Pancreas (tissue), 10 donors: ENCODE results near the gene MNX1. TPM values are rescaled to one million over a fixed set of nuclear protein-coding genes. Genes with fewer than 3 reads are reported as not detected.
A peak's percentile ranks its signal among the peaks of the same experiment; 100 is the strongest.

ENCODE experiments used
- ATAC-seq, 4 donors: fragments of 200-7000 bp; cut with Tn5 transposase; one replicate each; pipeline versions ENCODE4 v1.8.0 to v1.9.1; 2020; ENCODE audit warnings: mild to moderate bottlenecking in 4 of 4, moderate library complexity in 4 of 4
- DNase-seq, 6 donors: peaks; one replicate each; pipeline ENCODE4 v3.0.0-alpha.2; 2020
- FAIRE-seq: peaks from 2 replicates; lab custom pipeline; 2012; peaks lifted over from hg19 to GRCh38; lab: Jason Lieb, UNC
- H3K27ac ChIP-seq, 4 donors: fragments of 200-600 bp; sonication (generic); 1 replicate in 3 of 4; 2 replicates in 1 of 4; pipeline versions ENCODE4 v1.5.0 to v1.8.0; 2020
- H3K27me3 ChIP-seq, 4 donors: fragments of 200-600 bp; one replicate each; pipeline ENCODE4 v1.8.0; 2021
- H3K36me3 ChIP-seq, 3 donors: fragments of 200-600 bp; sonication (generic) in 1 of 3; one replicate each; pipeline versions ENCODE4 v1.5.0 to v1.8.0; 2020 to 2021
- H3K4me1 ChIP-seq, 3 donors: fragments of 200-600 bp; one replicate each; pipeline ENCODE4 v1.8.0; 2021
- H3K4me3 ChIP-seq, 4 donors: fragments of 200-600 bp; sonication (generic) in 2 of 4; one replicate each; pipeline versions ENCODE4 v1.5.0 to v1.8.0; 2020 to 2021
- H3K9me3 ChIP-seq, 4 donors: fragments of 200-600 bp; one replicate each; pipeline ENCODE4 v1.8.0; 2021
- CTCF ChIP-seq, 4 donors: fragments of 200-600 bp; sonication (generic) in 3 of 4; IDR thresholded peaks; one replicate each; pipeline versions ENCODE4 v1.5.0 to v1.8.0; 2021; ENCODE audit warnings: antibody characterized with exemption in 4 of 4
- whole genome bisulfite sequencing, 2 donors: extraction: QIAGEN DNeasy Blood & Tissue Kit; methylation state at CpG; one replicate each; pipeline ENCODE4 v1.1.7; 2013; 5-methylcytosine and 5-hydroxymethylcytosine counted together
- intact Hi-C, 3 donors: fragments of 100-400 bp; cut with DNase I; formaldehyde crosslinking; loops; one replicate each; pipeline versions ENCODE4 v1.11.1 to v1.14.2; 2022
- polyA plus RNA-seq, 2 donors: library from polyadenylated mRNA; stranded (reverse); fragments of 200-250 nt; gene quantifications; one replicate each; pipeline ENCODE4 v1.2.3, GENCODE V29; 2013
- total RNA-seq, 6 donors: library from RNA; stranded (reverse); fragmentation: NEBNext Ultra II Directional in 4 of 6; extraction: Animal tissue kit (Norgen Biotek cat#: 25700) in 4 of 6; gene quantifications; one replicate each; pipeline versions ENCODE4 v1.2.1 to v1.2.4, GENCODE V29; 2021 to 2023
- donor health status: healthy with polysubstance abuse.
- donor health status: DM: no; HTN: no; CAD: no; lungs with moderate emphysema.
- donor health status: DM: no; HTN: no; CAD: no.
- donor health status: control.
- donor health status: control.
- donor health status: Bipolar disorder and iron deficiency.
- donor health status: DM: yes; HTN: yes; CAD: no.
- donor health status: DM: no; HTN: no; CAD: no.
- donor health status: DM: no; HTN: no; CAD: no.
- donor health status: DM: yes; HTN: yes; CAD: no.

Gene MNX1
- total and polyA plus RNA-seq, 8 donors, result 15.6 to 47.3 (median 21.9) TPM

GRCh38 chr7:157019718-157020451, 9.4 kb upstream of the MNX1 start:
- no peak for ATAC-seq

GRCh38 chr7:157018997-157019608, 8.6 kb upstream of the MNX1 start:
- Histone ChIP-seq H3K9me3 (no peaks in the 10 kb centered on the region), H3K27ac (peak overlapping the region in 1 of 4 donors; percentile 17), H3K4me3 (peak overlapping the region in 3 of 4 donors; percentile 15 to 33 (median 16)), H3K4me1 (no peaks in the 10 kb centered on the region), H3K36me3 (no peaks in the 10 kb centered on the region), H3K27me3 (peaks cover 0 to 13% (median 0%) of the 10 kb centered on the region in 4 donors)
- FAIRE-seq, result no peak
- ATAC-seq, result peak; percentile 30 to 66 (median 56)
- TF ChIP-seq CTCF (IDR thresholded peaks at IDR 0.05), result no peak
- peak in 2 of 6 donors; percentile 66 to 84 for DNase-seq
- intact Hi-C loops, result loop anchor here in 1 of 3 donors (10.0 kb wide), 1 partner anchor 116 kb away; the partner anchor contains the start of gene UBE3C
- 20 to 24% methylated on average over 49 to 50 of the region's 50 CpGs for WGBS, 2 donors

More at GRCh38 chr7:157019718-157020451, 9.4 kb upstream of the MNX1 start:
- H3K27me3 ChIP-seq, result peaks cover 0 to 13% (median 0%) of the 10 kb centered on the region in 4 donors
- FAIRE-seq (no peak), DNase-seq (no peak)
- TF ChIP-seq CTCF (IDR thresholded peaks at IDR 0.05), result no peak
- no peaks in the 10 kb centered on the region for H3K4me1 ChIP-seq
- H3K27ac ChIP-seq, result no peak overlapping the region
- H3K9me3 ChIP-seq, result no peaks in the 10 kb centered on the region
- no peaks in the 10 kb centered on the region for H3K36me3 ChIP-seq
- intact Hi-C loops, result loop anchor here in 1 of 3 donors (10.0 kb wide), 1 partner anchor 115 kb away; the partner anchor contains the start of gene UBE3C
- peak overlapping the region in 1 of 4 donors; percentile 33 for H3K4me3 ChIP-seq
- WGBS, 2 donors, result 80 to 83% methylated on average over 25 of the region's 25 CpGs

- Histone ChIP-seq H3K9me3 (no peaks in the 10 kb centered on the region), H3K36me3 (no peaks in the 10 kb centered on the region), H3K27ac (no peak overlapping the region), H3K4me3 (peak overlapping the region in 3 of 4 donors; percentile 15 to 33 (median 16)), H3K4me1 (peaks cover 0 to 5% (median 0%) of the 10 kb centered on the region in 3 donors), H3K27me3 (peaks cover 0 to 13% (median 0%) of the 10 kb centered on the region in 4 donors)
- no peak for TF ChIP-seq CTCF (IDR thresholded peaks at IDR 0.05)
- no peak for DNase-seq
- 65 to 71% methylated on average over 49 of the region's 49 CpGs for WGBS, 2 donors
- ATAC-seq, result no peak
- intact Hi-C loops, result loop anchor here in 1 of 3 donors (10.0 kb wide), 1 partner anchor 116 kb away; the partner anchor contains the start of gene UBE3C
- FAIRE-seq, result no peak
Observed at GRCh38 chr7:157018328-157018996, 8.0 kb upstream of the MNX1 start.

GRCh38 chr7:157017603-157018327, 7.3 kb upstream of the MNX1 start:
- ATAC-seq (no peak), DNase-seq (peak in 2 of 6 donors; percentile 6 to 67), FAIRE-seq (no peak)
- H3K27ac ChIP-seq, result no peak overlapping the region
- peaks cover 0 to 13% (median 0%) of the 10 kb centered on the region in 4 donors for H3K27me3 ChIP-seq
- H3K4me3 ChIP-seq, result no peak overlapping the region
- no peaks in the 10 kb centered on the region for H3K9me3 ChIP-seq
- TF ChIP-seq CTCF (IDR thresholded peaks at IDR 0.05), result no peak
- peaks cover 0 to 5% (median 0%) of the 10 kb centered on the region in 3 donors for H3K4me1 ChIP-seq
- H3K36me3 ChIP-seq, result no peaks in the 10 kb centered on the region
- WGBS, 2 donors, result 48 to 56% methylated on average over 46 to 48 of the region's 48 CpGs
- intact Hi-C loops, result loop anchor here in 1 of 3 donors (10.0 kb wide), 1 partner anchor 117 kb away; the partner anchor contains the start of gene UBE3C
